GM19324 (cell line): Measurements from ENCODE around the gene TMEM88.
"Not testable (repeated sequence)": the region's sequence is repeated elsewhere in the genome, so short reads cannot be mapped to it uniquely, and the experiment has no call there.

Source experiments
- ATAC-seq: cut with Tn5 transposase; IDR thresholded peaks from one replicate; pipeline ENCODE4 v1.9.1; 2021; ENCODE audit warnings: mild to moderate bottlenecking, moderate library complexity; ENCODE audit not compliant: unreplicated experiment, low FRiP score

TMEM88 gene

GRCh38 chr17:7854851-7855659 is at the start of gene TMEM88:
TSS of gene TMEM88 (plus strand) at chr17:7855066. CDS start at chr17:7855075, 9 bp downstream.
- ATAC-seq = no peak

DNA sequence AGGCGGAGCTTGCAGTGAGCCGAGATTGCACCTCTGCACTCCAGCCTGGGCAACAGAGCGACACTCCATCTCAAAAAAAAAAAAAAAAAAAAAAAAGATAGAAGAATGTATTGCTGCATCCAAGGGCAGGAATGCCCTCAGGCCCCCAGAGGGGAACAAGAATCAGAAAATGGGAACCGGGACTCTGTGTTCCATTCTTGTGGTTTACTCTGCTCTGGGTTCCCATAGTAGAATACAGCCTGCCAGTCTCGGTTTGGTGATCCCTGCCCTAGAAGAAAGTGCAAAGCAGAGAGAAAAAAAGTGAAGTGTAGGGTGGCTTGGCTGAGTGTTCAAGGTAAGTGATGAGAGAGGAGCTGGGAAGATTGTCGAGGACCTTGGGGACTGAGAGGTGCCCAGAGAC is 48.3 kb upstream of the TMEM88 start:
- ATAC-seq = no peak

DNA sequence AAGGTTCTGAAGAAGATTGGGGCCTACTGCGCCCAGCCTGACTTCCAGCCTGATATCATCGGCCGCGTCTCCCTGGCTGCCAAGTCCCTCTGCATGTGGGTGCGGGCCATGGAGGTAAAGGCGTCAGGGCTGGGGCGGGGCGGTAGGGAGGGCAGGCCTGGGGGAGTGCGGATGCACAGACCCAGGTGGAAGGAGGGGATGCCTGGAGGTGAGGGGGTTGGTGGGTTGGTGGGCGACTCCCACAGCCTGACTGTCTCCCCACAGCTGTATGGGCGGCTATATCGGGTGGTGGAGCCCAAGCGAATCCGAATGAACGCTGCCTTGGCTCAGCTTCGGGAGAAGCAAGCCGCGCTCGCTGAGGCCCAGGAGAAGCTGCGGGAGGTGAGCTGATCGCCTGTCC is 47.7 kb upstream of the TMEM88 start:
- no peak for ATAC-seq

DNA sequence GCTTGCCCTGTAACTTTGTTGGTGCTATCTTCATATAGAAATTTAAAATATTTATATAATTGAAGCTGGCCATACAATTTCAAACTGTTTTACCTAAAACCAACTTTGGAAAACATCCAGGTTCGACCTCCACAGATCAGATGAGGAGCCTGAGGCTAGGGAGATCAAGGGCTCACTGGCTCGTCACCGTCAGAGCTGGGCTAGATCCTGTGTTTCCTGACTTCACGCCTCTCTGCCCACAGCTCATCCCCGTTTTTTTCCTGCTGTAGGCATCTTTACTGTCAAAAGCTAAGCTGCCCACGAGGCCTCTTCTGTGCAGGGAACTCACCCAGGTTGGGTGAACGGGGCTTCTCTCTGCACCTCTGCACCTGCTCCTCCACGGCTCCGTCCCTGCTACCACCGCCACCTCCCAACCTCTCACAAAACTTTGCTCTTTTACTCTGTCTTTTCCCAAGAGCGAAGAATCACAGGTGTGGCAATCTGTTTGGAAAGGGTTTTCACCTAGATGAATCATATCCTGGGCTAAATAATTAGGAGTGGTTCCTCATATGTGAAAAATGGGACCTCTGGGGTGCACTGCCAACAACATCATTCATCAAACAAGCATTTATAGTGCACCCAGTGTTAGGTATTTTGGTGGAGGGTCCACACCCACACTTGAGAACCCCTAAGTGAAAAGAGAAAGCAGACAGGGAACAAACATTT is 45.6 kb upstream of the TMEM88 start:
- ATAC-seq = no peak

DNA sequence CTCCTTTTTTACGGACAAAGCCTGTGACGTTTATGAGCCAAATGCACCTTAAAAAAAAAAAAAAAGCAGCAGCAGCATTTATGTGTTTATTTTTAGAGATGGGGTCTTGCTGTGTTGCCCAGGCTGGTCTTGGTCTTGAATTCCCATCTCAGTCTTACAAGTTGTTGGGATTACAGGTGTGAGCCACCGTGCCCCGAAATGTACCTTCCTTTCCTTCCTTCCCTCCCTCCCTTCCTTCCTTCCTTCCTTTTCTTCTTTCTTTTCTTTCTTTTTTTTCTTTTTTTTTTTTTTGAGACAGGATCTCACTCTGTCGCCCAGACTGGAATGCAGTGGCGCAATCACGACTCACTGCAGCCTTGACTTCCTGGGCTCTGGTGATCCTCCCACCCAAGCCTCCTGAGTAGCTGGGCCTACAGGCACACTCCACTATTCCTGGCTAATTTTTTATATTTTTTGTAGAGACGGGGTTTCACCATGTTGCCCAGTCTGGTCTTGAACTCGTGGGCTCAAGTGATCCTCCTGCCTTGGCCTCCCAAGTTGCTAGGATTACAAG is 45.0 kb upstream of the TMEM88 start:
- not testable (repeated sequence) for ATAC-seq

GRCh38 chr17:7811251-7811650 is 43.6 kb upstream of the TMEM88 start:
- ATAC-seq = no peak

GRCh38 chr17:7814969-7815368 is 39.9 kb upstream of the TMEM88 start:
- no peak for ATAC-seq

GRCh38 chr17:7816926-7817642 is 37.8 kb upstream of the TMEM88 start:
- no peak for ATAC-seq

DNA sequence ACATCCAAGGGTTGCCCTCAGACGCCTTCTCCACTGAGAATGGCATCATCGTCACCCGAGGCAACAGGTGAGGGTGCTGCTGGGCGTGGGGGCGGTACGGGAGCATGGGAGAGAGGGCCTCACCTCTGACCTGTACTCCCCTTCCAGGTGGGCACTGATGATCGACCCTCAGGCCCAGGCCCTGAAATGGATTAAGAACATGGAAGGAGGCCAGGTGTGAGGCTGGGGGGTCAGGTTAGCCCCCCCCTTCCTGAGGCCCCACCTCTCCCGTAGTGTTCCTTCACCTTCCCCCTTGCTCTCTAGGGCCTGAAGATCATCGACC is 37.3 kb upstream of the TMEM88 start:
- ATAC-seq = no peak

GRCh38 chr17:7818026-7818425 is 36.8 kb upstream of the TMEM88 start:
- ATAC-seq = no peak

DNA sequence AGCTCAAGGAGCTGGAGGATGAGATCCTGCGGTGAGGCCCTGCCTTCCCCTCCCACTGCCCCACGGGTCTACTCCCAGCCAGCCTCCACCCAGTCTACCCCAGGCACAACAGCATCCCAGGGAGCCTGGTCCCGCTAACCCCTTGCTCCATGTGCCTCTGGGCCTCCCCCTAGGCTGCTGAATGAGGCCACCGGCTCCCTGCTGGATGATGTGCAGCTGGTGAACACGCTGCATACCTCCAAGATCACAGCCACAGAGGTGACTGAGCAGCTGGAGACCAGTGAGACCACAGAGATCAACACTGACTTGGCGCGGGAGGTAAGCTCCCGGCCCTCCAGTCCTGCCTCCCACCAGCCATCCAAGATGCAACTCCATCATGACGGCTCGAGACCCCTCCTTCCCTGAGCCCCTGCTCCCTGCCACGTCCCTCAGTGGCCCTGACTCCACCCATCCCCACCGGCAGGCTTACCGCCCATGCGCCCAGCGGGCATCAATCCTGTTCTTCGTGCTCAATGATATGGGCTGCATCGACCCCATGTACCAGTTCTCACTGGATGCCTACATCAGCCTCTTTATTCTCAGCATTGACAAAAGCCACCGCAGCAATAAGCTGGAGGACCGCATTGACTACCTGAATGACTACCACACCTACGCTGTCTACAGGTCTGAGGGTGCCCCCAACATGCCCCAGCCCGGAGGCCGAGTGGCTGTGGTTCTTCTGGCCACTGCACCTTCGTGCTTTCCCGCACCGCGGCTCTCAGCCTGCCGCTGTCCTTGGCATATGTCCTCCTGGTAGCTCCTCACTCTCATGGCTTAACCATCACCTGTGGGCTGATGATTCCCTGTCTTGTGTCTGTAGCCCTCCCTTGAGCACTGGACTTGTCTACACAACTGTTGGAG is 35.9 kb upstream of the TMEM88 start:
- no peak for ATAC-seq

DNA sequence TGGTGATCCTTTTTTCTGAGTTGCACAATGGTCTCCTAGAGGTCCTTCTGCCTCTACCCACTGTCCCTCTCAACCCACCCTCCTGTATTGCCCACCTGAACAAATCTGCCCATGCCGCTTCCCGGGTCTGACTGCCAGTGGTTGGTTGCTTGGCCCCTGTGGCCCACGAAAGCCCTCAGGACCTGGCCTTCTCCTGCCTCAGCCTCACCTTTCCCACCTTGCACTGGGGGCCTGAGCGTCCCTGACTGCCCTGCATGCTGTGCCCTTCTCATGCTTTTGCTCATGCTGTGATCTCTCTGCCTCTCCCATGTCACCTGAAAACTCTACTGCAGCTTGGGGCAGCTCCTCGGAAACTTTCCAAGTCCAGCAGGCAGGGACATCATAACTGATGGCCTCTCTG is 34.6 kb upstream of the TMEM88 start:
- ATAC-seq = no peak

DNA sequence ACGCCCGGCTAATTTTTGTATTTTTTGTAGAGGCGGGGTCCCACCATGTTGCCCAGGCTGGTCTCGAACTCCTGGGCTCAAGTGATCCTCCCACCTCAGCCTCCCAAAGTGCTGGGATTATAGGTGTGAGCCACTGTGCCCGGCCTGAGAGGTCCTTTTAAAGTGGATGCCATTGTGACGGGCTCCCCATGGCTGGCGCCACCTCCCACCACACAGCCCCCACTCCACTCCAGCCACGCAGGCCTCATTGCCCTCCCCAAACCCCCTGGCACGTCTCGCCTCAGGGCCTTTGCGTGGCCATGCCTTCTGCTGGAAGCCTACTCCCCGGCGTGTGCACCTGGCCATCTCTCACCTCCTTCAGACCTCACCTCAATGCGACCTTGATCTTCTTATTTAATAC is 32.7 kb upstream of the TMEM88 start:
- no peak for ATAC-seq

DNA sequence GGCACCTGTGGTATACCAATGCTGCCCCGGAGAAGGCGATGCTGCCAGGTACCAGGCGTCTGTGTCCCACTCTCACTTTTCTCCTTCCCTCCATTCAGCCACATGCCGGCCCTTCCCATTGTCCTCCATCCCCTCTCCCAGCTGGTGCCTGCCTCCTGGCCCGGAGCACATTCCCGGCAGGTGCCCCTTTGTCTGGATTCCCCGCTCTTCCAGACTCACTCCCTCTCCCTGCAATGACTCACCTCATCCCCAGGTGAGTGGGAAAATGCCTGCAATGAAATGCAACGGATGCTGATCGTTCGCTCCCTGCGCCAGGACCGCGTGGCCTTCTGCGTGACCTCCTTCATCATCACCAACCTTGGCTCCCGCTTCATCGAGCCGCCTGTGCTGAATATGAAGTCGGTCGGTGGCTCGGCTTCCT is 31.3 kb upstream of the TMEM88 start:
- ATAC-seq = no peak

DNA sequence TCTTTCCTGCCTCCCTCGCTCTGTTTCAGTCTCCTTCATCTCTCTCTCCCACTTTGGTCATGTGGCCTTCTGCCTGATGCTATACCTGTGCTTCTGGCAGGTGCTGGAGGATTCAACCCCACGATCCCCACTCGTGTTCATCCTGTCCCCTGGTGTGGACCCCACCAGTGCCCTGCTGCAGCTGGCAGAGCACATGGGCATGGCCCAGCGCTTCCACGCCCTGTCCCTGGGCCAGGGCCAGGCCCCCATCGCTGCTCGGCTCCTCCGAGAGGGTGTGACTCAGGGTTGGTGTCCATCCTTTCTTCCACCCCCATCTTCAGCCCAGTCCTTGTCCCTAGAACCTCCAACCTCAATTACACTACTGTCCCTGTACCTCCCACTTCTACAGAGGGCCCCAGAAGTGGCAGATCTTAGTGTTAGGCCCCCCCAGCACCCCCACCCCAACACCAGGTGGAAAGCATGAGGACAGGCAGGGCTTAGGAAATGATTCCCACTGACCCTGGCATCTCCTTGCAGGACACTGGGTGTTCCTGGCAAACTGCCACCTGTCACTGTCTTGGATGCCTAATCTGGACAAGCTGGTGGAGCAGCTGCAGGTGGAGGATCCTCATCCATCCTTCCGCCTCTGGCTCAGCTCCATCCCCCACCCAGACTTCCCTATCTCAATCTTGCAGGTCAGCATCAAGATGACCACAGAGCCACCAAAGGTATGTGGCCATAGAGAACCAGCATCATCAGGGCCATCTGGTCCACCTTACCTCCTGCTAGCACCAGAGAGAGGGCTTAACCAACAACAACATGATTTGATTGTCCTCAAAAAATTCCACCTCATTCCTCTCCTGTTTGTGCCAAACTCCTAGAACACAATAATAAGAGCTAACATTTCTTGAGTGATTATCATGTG is 30.6 kb upstream of the TMEM88 start:
- ATAC-seq = no peak

GRCh38 chr17:7825206-7825990 is 29.5 kb upstream of the TMEM88 start:
- ATAC-seq = no peak

DNA sequence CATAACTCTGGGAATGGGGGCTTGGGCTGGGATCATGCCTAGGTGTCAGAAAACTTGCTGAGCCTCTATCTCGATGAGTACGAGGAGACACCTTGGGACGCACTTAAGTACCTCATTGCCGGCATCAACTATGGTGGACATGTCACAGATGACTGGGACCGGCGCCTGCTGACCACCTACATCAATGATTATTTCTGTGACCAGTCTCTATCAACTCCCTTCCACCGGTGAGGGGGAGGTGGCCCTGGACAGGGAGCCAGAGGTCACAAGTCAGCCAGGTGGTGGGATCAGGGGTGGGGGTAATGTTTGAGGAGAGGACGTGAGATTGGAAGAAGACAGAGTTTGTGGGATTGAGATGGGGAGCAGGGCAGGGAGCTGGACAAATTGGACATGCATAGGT is 24.2 kb upstream of the TMEM88 start:
- no peak for ATAC-seq

GRCh38 chr17:7831233-7831632 is 23.6 kb upstream of the TMEM88 start:
- ATAC-seq = no peak
